ENCODE data around the gene TRAPPC12. TPM values are rescaled to one million over a fixed set of nuclear protein-coding genes. Genes with fewer than 3 reads are reported as not detected.
"Not testable (repeated sequence)": the region's sequence is repeated elsewhere in the genome, so short reads cannot be mapped to it uniquely, and the experiment has no call there.

The TRAPPC12 gene
- total RNA-seq, 1 experiment from 2014 or later, result 45.1 TPM

DNA sequence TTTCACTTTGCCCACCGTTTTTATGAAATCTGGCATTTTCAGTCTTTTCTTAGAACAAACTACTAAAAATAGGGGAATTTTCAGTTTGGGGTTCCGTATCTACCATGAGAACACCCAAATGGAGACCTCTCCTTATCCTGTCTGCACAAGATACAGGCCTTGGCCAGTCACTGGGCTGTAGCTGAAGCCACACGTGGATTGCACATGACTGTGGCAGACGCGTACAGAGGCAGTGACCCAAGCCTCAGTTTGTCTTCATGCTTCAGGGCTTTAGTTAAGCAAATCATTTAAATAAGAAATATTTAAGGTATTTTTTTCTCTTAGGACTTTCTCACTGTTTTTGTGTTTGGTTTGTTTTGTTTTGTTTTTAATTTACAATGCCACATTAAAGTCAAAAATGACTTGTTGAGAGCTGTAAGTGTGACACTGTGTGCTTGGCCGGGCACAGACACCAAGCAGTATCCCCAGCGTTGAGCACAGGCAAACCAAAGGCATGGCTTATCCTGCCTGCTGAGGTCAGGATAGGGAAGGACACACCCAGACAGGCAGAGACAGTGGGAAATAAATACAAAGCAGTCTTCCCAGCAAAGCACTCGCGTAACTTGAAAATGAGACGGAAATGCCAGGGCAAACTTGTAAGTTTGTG lies 53.3 kb downstream of the TRAPPC12 start:
- no peak for DNase-seq (ENCODE audit: low spot score)

DNA sequence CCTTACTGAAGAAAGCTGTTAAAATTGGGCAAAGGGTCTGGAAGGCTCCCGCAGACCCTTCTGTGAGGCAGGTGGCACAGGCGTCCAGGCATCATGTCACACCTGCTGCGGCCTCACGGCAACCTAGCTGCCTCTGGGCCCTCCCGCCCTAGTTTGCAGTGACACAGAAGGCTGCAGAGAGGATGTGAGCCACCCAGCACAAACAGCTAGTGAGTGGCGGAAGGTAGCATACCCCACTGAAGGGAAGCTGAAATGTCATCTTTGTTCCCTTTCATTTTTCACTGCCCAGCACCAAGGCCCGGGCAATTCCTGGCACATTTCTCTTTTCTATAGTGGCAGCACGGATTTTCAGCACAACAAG lies 53.8 kb downstream of the TRAPPC12 start:
- DNase-seq (ENCODE audit: low spot score), result no peak

- DNase-seq (ENCODE audit: low spot score), result no peak
Observed at GRCh38 chr2:3433776-3434400, 54.4 kb downstream of the TRAPPC12 start.

DNA sequence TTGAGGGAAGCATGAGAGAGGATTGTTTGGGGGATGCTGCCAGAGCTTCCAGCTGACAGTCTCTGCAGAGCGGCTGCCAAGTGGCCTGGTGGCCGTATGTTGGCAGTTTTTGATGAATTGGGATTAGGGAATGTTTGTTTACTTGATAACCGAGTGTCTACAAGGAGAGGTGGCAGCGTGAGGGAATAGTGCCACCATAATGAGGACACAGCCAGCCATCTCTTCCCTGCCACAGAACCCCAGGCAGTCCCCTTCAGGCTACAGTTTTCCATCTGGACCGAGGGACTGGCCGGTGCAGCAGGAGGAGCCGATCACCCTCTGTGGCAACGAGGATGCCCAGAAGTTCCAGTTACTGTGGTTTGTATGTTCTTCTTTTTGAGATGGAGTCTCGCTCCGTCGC lies 55.2 kb downstream of the TRAPPC12 start:
- DNase-seq (ENCODE audit: low spot score), result no peak

DNA sequence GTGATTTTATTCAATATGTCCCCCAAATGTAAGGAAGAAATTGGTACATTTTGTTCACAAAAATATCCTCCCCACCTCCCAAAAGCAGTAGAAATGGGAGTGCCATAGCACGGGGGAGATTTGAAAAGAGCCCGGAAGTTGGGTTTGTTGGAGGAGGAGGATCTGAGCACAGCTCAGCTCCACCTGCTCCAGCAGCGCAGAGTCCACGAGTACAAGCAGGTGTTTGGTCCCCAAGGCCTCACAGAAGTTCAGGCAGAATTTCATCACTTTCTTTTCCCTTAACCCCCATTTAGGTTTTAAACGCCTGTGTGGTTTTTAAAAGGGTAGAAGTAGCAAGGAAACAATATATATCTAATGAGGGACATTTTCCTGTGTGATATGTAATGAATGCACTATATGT lies 56.0 kb downstream of the TRAPPC12 start:
- no peak for DNase-seq (ENCODE audit: low spot score)

- no peak for DNase-seq (ENCODE audit: low spot score)
Observed at GRCh38 chr2:3440477-3440876, 61.0 kb downstream of the TRAPPC12 start.

DNA sequence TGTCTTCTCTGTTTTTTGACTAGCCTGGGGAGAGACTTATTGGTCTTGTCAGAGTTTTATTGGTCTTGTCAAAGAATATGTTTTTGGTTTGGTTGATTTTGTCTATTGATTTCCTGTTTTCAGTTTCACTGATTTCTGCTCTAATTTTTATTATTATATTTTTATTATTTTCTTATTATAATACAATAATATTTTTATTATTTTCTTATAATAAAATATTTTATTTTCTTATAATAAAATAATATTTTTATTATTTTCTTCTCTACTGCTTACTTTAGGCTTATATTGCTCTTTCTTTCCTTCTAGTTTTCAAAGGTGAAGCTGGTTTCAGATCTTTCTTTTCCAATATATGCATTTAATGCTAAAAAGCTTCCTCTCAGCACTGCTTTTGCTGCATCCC lies 62.0 kb downstream of the TRAPPC12 start:
- no peak for DNase-seq (ENCODE audit: low spot score)

GRCh38 chr2:3442185-3442584 lies 62.7 kb downstream of the TRAPPC12 start:
- DNase-seq (ENCODE audit: low spot score), result no peak

DNA sequence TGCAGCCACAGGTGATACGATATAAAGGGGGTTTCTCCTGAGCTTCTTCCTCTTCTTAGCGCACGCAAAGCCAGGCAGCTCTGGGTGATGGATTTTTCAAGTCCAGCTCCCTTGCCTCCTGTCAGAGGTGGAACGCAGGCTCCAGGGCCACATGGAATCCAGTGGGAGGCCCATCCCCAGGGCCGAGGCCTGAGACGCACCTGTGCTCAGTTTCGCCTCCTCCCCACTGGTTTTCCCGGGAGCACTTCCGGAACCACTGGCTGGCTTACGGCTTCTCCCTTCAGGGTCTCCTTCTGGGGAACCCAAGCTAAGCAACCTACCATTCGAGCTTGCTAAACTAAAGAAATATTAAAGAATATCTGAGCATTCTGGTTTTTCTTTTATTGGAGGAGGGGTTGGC lies 63.6 kb downstream of the TRAPPC12 start:
- DNase-seq (ENCODE audit: low spot score), result no peak

- no peak for DNase-seq (ENCODE audit: low spot score)
Observed at GRCh38 chr2:3443506-3444084, 64.1 kb downstream of the TRAPPC12 start.

DNA sequence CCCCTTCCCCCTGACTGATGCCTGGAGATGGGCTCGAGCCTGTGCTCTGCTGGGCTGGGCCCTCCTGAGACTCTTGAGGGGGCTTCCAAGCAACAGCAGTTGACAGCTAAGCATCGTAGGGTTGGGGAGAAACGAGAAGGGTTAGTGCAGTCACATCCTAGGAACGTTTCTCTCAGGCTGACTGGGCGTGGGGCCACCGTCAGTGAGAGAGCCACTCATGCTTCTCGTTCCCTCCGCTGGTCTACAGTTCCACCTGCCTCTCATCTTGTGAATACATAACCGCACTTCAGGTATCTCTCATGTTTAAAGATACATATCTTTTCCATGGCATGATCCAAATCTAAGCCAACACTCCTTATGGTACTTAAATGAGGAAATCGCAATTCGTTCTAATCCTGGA lies 66.4 kb downstream of the TRAPPC12 start:
- DNase-seq (ENCODE audit: low spot score), result no peak

DNA sequence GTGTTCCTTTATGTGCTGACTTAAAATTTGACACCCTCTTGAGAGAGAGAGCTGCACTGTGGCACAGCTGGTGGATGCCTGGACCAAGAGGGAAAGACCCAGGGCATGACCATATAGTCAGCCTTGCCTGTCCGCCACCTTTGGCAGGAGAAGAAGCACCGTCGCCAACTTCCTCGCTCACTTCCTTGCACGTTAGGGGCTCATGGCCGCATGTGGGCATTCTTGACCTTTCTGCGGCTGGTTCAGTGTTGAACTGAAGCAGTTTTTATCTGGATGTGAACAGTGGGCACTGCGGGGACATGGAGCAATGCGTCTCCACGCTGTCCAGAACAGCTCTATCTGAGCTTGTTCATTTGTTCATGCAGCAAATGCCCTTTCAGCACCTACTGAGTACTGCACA lies 66.9 kb downstream of the TRAPPC12 start:
- no peak for DNase-seq (ENCODE audit: low spot score)

GRCh38 chr2:3447186-3447585 lies 67.7 kb downstream of the TRAPPC12 start:
- not testable (repeated sequence) for DNase-seq (ENCODE audit: low spot score)

DNA sequence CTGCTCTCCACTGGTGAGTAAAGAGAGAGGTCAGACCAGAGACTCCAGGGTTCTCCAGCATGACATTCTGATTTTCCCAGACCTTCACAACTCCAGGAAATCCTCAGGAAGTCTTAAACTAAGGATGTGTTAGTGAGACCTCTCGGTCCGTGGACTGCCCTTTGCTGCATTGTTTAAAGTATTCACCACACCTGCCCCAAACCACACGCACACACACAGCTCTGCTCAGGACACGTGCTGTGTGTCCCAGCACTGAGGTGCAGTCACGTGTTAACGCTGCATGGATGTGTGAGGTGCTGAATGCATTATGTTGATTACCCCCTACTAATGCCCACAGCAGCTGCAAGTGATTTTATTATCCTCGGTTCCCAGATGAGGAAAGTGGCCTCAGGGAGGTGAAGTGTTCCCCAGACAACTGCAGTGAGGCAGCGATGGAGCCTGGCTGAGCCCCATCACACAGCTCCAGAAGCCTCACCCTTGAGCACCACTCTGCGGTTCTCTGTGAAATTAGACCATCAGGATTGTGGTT lies 68.4 kb downstream of the TRAPPC12 start:
- DNase-seq (ENCODE audit: low spot score), result no peak

- DNase-seq (ENCODE audit: low spot score), result not testable (repeated sequence)
Observed at GRCh38 chr2:3448441-3448911, 69.0 kb downstream of the TRAPPC12 start.

GRCh38 chr2:3449086-3449485 lies 69.6 kb downstream of the TRAPPC12 start:
- no peak for DNase-seq (ENCODE audit: low spot score)

DNA sequence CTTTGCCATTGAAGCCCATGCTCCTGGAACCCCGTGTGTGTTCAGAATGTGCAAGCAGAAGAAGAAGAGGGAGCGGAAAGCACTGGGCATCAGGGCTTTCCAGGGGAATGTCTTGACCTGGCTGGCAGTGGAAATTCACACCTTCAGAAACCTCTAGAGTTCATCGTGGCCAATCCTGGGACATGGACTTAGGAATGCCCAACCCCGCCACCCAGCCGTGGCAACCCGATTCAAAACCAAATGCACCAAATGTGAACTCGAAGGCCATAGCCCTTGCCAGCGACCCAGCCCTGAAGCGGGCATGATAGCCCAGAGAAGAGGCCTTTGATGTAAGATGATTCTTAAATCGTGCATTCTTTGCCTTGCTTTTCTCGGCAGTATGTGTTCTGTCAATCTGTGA lies 70.4 kb downstream of the TRAPPC12 start:
- DNase-seq (ENCODE audit: low spot score), result no peak

DNA sequence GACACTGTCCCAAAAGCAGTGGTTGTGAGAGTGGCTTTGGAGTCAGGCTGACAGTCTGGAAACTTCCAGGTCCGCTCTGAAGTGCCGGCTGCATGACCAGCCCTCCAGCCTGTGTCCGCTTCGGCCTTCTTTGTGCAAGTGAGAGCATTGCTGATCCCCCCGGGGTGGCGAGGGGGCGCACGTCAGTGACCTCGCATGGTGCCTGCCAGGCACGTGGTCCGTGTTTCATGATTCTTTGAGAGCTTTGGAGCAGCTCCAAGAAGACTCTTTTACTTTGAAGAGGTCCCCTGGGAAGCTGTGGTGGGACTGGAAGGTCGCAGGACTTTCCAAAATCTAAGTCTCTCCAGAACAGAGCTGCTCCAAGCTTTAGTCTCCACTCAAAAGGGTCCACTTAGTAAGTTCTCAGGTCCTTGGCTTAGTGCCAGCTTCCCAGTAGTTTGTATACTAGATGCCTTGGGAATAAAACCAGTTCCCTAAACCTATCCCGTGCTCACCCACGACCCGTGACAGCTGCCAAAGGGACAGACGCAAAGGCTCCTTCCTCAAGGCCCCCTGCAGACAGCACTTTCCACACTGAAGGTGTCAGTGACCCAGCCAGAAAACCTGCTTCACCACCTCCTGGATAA lies 71.0 kb downstream of the TRAPPC12 start:
- DNase-seq (ENCODE audit: low spot score), result no peak

DNA sequence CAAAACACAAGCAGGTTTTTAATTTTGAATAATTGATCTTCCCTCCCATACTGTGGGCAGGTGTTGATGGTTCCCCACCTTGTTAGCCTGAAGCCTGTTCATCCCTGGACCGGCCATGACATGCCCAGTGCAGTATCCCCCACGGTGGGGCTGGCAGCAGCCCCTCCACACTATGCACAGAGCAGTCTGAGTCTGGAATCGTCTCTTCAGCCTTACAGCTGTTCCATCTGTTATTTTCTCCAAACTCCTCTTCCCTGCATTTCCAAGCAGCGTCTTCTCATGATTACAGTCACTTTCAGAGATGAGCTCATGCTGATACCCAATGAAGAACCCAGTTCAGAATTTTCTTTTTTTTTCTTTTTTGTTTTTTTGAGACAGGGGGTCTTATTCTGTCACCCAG lies 71.7 kb downstream of the TRAPPC12 start:
- DNase-seq (ENCODE audit: low spot score), result no peak

DNA sequence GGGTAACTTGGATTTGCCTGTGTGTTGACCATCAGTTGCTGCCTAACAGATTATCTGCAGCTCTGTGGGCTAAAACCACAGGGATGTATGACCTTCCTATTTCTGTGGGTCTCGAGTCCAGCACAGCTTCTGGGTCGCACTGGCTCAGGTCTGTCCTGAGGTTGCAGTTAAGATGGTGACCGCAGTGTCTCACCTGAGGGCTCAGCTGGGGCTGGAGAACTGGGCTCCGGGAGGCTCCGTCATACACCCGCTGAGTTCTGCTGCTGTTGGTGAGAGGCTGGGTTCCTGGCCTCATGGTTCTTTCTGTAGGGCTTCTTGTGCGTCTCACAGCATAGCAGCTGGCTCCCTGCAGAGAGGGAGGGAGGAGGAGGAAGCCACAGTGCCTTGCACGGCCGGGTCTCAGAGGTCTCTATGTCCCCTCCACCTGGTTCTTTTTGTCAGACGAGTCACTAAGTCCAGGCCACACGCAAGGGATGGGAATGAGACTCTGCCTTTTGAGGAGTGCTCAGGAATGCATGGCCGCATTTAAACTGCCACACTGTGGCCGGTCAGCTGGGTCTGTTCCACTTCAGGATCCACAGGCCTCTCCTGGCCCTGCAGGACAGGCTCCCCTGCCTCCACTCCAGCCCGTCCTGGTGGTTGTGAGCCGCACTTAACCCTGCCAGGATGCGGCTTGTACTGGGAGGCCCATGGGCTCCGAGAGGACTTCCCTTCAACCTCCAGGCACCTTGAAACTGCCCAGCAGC lies 72.6 kb downstream of the TRAPPC12 start:
- DNase-seq (ENCODE audit: low spot score), result no peak

DNA sequence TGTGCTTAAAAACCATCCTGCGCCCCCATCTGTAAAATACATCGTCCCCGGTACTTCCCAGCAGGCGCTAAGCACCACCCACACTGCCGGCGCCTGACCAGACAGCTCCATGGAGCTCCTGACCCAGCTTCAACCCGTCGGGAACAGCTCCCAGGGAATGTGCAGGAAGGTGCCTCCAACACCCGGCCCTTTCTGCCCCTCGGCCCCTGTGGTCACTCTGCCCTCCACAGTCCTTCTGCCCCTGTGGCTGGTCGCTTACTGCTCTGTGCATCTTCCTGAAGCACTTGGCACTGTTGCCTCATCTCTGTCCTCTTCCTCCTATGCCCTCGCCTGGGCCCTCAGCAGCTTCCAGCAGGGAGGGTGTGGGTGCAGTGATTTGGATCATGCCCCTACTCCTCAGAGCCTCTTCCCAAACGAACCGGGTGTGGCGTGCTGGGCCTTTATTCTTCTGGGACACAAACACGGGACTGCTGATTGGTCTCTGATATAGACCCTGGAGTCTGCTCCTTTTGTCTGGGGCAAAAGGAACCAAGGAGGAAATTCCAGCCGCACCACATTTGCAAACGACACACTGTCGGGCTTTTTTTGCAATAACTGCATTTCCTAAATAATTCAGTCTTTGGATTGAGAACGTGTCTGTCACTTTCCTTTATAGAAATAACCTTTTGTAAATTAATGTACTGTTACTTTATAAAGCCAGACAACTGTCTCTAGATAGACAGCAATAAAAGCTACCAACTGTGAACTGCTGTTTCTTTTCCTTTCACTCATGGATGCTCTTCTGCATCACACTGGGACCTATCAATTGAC lies 73.9 kb downstream of the TRAPPC12 start:
- DNase-seq (ENCODE audit: low spot score), result no peak
